Activated CD8-positive, alpha-beta T cell treated with anti-CD3 and anti-CD28 coated beads for 36 hours (primary cell): ENCODE data around the gene MEGF10. TPM values are rescaled to one million over a fixed set of nuclear protein-coding genes. Genes with fewer than 3 reads are reported as not detected.
"Not testable (repeated sequence)": the region's sequence is repeated elsewhere in the genome, so short reads cannot be mapped to it uniquely, and the experiment has no call there.

Source experiments
- ATAC-seq: fragments of 200-7000 bp; cut with Tn5 transposase; one replicate; pipeline ENCODE4 v1.10.0; 2021; ENCODE audit warnings: mild to moderate bottlenecking, moderate library complexity
- CTCF ChIA-PET: fragments of 350-600 bp; sonication (Branson Sonifier 250); formaldehyde crosslinking; loops from one replicate; lab custom pipeline; 2021; ENCODE audit warnings: antibody characterized with exemption; lab: Charles Lee
- POLR2A ChIA-PET: fragments of 350-600 bp; sonication (Branson Sonifier 250); formaldehyde crosslinking; loops from one replicate; lab custom pipeline; 2021; ENCODE audit warnings: antibody characterized with exemption; lab: Charles Lee
- DNase-seq: peaks from one replicate; pipeline ENCODE4 v3.0.0-alpha.2; 2020
- H3K27ac Mint-ChIP-seq: one replicate; pipeline ENCODE4 v1.8.0; 2021; ENCODE audit warnings: mild to moderate bottlenecking, mixed read lengths
- H3K27me3 Mint-ChIP-seq: one replicate; pipeline ENCODE4 v1.8.0; 2021; ENCODE audit warnings: mixed read lengths
- H3K36me3 Mint-ChIP-seq: one replicate; pipeline ENCODE4 v1.8.0; 2021; ENCODE audit warnings: low read depth, mixed read lengths
- H3K4me1 Mint-ChIP-seq: one replicate; pipeline ENCODE4 v1.8.0; 2021; ENCODE audit warnings: low read depth, mixed read lengths
- H3K4me3 Mint-ChIP-seq: one replicate; pipeline ENCODE4 v1.8.0; 2021; ENCODE audit warnings: mild to moderate bottlenecking, moderate library complexity, mixed read lengths
- H3K9me3 Mint-ChIP-seq: one replicate; pipeline ENCODE4 v1.8.0; 2021; ENCODE audit warnings: mixed read lengths
- intact Hi-C: fragments of 100-400 bp; cut with micrococcal nuclease; formaldehyde crosslinking; loops from one replicate; pipeline ENCODE4 v1.10.0; 2022
- total RNA-seq, 2 experiments: library from RNA; stranded (reverse); gene quantifications; one replicate each; pipeline ENCODE4 v1.2.3, GENCODE V29; 2021
- TF ChIP-seq, protein P1 (sequence below): fragments of 200-600 bp; IDR thresholded peaks from one replicate; pipeline ENCODE4 v1.8.0; 2022; ENCODE audit warnings: antibody characterized with exemption, mild to moderate bottlenecking

Gene MEGF10
- total RNA-seq, 2 experiments from 2014 or later = not detected

DNA sequence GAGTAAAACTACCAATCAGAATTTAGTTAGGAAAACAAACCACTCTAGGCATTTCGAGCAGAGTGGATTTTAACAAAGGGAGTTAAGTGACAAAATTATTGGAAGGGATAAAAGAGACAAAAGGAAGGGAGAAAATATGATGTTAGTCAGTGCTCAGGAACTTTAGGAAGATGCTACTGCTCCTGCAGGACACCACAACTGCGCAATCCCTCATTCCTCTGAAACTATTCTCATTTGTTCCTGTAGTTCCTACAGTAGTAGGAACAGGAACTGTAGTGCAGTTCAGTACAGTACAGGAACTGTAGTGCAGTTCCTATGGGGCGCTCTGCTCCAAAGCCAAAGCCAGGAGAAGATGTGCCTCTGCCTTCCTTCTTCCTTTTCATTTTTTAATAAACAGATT is 29.9 kb upstream of the MEGF10 start:
- Mint-ChIP-seq H3K36me3 (no peaks in the 10 kb centered on the region), H3K27ac (no peak overlapping the region), H3K4me3 (no peak overlapping the region), H3K9me3 (peaks cover under 1% of the 10 kb centered on the region), H3K4me1 (no peaks in the 10 kb centered on the region), H3K27me3 (peaks cover 6% of the 10 kb centered on the region)
- intact Hi-C loops = no loop called here
- CTCF ChIA-PET = no interaction called here
- no peak for ATAC-seq
- POLR2A ChIA-PET = no interaction called here
- TF ChIP-seq, protein P1, sequence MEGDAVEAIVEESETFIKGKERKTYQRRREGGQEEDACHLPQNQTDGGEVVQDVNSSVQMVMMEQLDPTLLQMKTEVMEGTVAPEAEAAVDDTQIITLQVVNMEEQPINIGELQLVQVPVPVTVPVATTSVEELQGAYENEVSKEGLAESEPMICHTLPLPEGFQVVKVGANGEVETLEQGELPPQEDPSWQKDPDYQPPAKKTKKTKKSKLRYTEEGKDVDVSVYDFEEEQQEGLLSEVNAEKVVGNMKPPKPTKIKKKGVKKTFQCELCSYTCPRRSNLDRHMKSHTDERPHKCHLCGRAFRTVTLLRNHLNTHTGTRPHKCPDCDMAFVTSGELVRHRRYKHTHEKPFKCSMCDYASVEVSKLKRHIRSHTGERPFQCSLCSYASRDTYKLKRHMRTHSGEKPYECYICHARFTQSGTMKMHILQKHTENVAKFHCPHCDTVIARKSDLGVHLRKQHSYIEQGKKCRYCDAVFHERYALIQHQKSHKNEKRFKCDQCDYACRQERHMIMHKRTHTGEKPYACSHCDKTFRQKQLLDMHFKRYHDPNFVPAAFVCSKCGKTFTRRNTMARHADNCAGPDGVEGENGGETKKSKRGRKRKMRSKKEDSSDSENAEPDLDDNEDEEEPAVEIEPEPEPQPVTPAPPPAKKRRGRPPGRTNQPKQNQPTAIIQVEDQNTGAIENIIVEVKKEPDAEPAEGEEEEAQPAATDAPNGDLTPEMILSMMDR = no peak
- no peak for DNase-seq

GRCh38 chr5:127265473-127265872 is 25.1 kb upstream of the MEGF10 start:
- H3K27me3 Mint-ChIP-seq = peaks cover 10% of the 10 kb centered on the region
- ATAC-seq, H3K36me3 Mint-ChIP-seq, CTCF ChIA-PET, H3K4me1 Mint-ChIP-seq, H3K27ac Mint-ChIP-seq, H3K9me3 Mint-ChIP-seq, POLR2A ChIA-PET, DNase-seq, intact Hi-C loops, H3K4me3 Mint-ChIP-seq: not testable (repeated sequence)

- DNase-seq, CTCF ChIA-PET, H3K27ac Mint-ChIP-seq, intact Hi-C loops, H3K9me3 Mint-ChIP-seq, H3K4me1 Mint-ChIP-seq, ATAC-seq, POLR2A ChIA-PET, H3K4me3 Mint-ChIP-seq, H3K36me3 Mint-ChIP-seq: not testable (repeated sequence)
- H3K27me3 Mint-ChIP-seq = peaks cover 14% of the 10 kb centered on the region
Measured at GRCh38 chr5:127268342-127268741, 22.3 kb upstream of the MEGF10 start.

DNA sequence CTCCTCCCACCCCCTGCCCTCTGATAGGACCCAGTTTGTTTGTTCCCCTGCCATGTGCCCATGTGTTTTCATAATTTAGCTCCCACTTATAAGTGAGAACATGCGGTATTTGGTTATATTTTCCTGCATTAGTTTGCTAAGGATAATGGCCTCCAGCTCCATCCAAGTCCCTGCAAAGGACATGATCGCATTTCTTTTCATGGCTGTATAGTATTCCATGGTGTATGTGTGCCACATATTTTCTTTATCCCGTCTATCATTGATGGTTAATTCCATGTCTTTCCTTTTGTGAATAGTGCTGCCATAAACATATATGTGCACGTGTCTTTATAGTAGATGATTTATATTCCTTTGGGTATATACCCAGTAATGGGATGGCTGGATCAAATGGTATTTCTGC is 19.9 kb upstream of the MEGF10 start:
- POLR2A ChIA-PET, H3K9me3 Mint-ChIP-seq, H3K27ac Mint-ChIP-seq, H3K4me3 Mint-ChIP-seq, ATAC-seq, H3K4me1 Mint-ChIP-seq, CTCF ChIA-PET, DNase-seq, intact Hi-C loops, H3K36me3 Mint-ChIP-seq: not testable (repeated sequence)
- H3K27me3 Mint-ChIP-seq = peaks cover 14% of the 10 kb centered on the region

DNA sequence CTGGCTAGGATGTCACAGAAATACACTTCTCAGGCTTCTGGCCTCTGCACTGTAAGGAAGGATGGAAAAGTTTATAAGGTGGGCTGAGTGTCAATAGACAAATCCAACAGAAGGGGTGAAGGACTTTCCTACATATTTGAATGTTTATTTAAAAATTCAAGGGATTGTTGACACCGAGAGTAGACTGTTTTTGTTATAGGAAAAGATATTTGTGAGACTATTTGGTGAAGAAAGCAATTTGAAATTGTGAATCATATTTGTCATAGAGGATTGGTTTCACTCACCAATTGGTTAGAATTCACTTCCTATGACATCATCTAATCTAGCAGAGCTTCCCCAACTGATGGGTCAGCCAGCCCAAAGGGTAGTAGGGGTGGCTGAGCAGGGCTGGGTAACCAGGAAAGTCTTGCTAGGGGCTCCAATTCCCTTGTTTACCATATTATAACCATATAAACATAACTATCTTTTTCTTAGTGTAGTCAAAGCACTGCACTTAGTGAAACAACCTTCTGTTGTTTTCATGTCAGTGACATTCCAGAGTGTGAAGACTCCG is 14.9 kb upstream of the MEGF10 start:
- TF ChIP-seq, protein P1 = no peak
- H3K27ac Mint-ChIP-seq = no peak overlapping the region
- H3K9me3 Mint-ChIP-seq = peaks cover 2% of the 10 kb centered on the region
- ATAC-seq = no peak
- H3K4me3 Mint-ChIP-seq = no peak overlapping the region
- DNase-seq = no peak
- H3K36me3 Mint-ChIP-seq = no peaks in the 10 kb centered on the region
- ChIA-PET CTCF (no interaction called here), POLR2A (no interaction called here)
- intact Hi-C loops = no loop called here
- H3K4me1 Mint-ChIP-seq = no peaks in the 10 kb centered on the region
- peaks cover 7% of the 10 kb centered on the region for H3K27me3 Mint-ChIP-seq

DNA sequence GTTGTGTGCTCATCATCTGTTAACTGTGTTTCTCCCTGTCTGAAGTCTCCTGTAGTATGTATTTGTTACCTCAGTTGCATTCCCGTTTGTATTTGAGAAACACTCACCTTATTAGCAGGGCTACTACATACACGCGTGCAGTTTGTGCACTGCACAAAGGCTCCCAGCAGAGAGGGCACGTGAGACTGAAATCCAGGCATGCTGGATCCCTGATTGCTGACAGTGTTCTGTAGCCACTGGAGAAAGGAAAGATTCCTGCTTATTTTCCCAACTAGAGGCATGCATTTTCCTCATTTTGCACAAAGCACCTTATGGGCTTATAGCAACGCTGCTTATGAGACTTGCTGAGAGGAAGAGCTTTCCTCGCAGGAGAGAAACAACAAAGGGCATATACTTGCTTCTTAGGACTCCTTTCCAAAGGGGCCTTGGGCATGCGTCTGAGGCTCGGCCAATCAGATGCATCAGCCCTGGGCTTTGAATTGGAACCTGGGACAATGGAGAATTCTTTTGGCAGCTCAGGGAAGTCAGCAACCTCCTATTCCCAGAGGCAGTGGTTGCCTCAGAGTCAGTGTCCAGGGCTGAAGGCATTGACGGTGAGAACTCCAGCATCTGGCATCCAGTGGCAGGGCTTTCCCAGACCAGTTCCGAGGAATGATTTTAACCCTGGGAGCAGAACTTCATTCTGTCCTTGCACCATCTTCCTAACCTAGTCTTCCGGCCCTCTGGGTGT is 9.9 kb upstream of the MEGF10 start:
- DNase-seq = no peak
- ChIA-PET CTCF (no interaction called here), POLR2A (no interaction called here)
- no peak overlapping the region for H3K4me3 Mint-ChIP-seq
- TF ChIP-seq, protein P1 = no peak
- no peak for ATAC-seq
- H3K9me3 Mint-ChIP-seq = no peaks in the 10 kb centered on the region
- no peaks in the 10 kb centered on the region for H3K4me1 Mint-ChIP-seq
- H3K27ac Mint-ChIP-seq = no peak overlapping the region
- peaks cover 8% of the 10 kb centered on the region for H3K27me3 Mint-ChIP-seq
- intact Hi-C loops = no loop called here
- H3K36me3 Mint-ChIP-seq = no peaks in the 10 kb centered on the region
